CD14-positive monocyte (primary cell): ENCODE results near the gene ATXN1. TPM values are rescaled to one million over a fixed set of nuclear protein-coding genes. Genes with fewer than 3 reads are reported as not detected.

Source experiments
- DNase-seq, 3 donors: peaks; one replicate each; pipeline ENCODE4 v3.0.0-alpha.2; 2011 to 2022
- H2AFZ ChIP-seq: 2 replicates; pipeline ENCODE4 v1.6.0; 2012; ENCODE audit warnings: mild to moderate bottlenecking, low read depth, low read length, inconsistent platforms; ENCODE audit not compliant: insufficient read depth, poor library complexity, severe bottlenecking
- H3K27ac ChIP-seq, 2 donors: 1 replicate in 1 of 2; 2 replicates in 1 of 2; pipeline ENCODE4 v1.5.1; 2012 to 2013; ENCODE audit warnings: low read length in 2 of 2, control low read depth in 1 of 2, inconsistent platforms in 1 of 2, low read depth in 1 of 2, mild to moderate bottlenecking in 1 of 2
- H3K27me3 ChIP-seq, 2 donors: one replicate each; pipeline versions ENCODE4 v1.6.0 to v1.6.1; 2011 to 2013; ENCODE audit warnings: low read length in 2 of 2; ENCODE audit not compliant: control insufficient read depth in 2 of 2, insufficient read depth in 2 of 2
- H3K36me3 ChIP-seq, 2 donors: replicated peaks in 1 of 2; 1 replicate in 1 of 2; 2 replicates in 1 of 2; pipeline versions ENCODE4 v1.5.1 to v1.6.1; 2012 to 2013; ENCODE audit warnings: low read length in 2 of 2, control low read depth in 1 of 2, inconsistent platforms in 1 of 2, mild to moderate bottlenecking in 1 of 2; ENCODE audit not compliant: insufficient read depth in 2 of 2, control insufficient read depth in 1 of 2
- H3K4me1 ChIP-seq, 2 donors: 1 replicate in 1 of 2; 2 replicates in 1 of 2; pipeline versions ENCODE4 v1.5.1 to v1.6.1; 2012 to 2013; ENCODE audit warnings: low read length in 2 of 2, control low read depth in 1 of 2, inconsistent platforms in 1 of 2, mild to moderate bottlenecking in 1 of 2, moderate library complexity in 1 of 2; ENCODE audit not compliant: insufficient read depth in 2 of 2, control insufficient read depth in 1 of 2
- H3K4me2 ChIP-seq: replicated peaks from 2 replicates; pipeline ENCODE3; 2012; ENCODE audit warnings: low read length, moderate library complexity, mild to moderate bottlenecking; ENCODE audit not compliant: poor library complexity, severe bottlenecking; ENCODE audit errors: extremely low read depth
- H3K4me3 ChIP-seq, 3 experiments: fragments of 200-600 bp in 1 of 3; sonication (generic) in 1 of 3; replicated peaks in 1 of 3; 1 replicate in 2 of 3; 2 replicates in 1 of 3; pipeline ENCODE4 v1.5.1; 2011 to 2013; ENCODE audit warnings: low read length in 3 of 3, mild to moderate bottlenecking in 3 of 3, control low read depth in 2 of 3, low read depth in 2 of 3, inconsistent platforms in 1 of 3, moderate library complexity in 1 of 3
- H3K79me2 ChIP-seq: 2 replicates; pipeline ENCODE4 v1.6.0; 2012; ENCODE audit warnings: mild to moderate bottlenecking, control low read depth, inconsistent platforms, low read length, moderate library complexity; ENCODE audit not compliant: insufficient read depth
- H3K9ac ChIP-seq: 2 replicates; pipeline ENCODE4 v1.6.0; 2017; ENCODE audit warnings: low read length, mild to moderate bottlenecking; ENCODE audit not compliant: insufficient read depth, poor library complexity, severe bottlenecking
- H3K9me3 ChIP-seq, 2 donors: replicated peaks in 1 of 2; 1 replicate in 1 of 2; 2 replicates in 1 of 2; pipeline versions ENCODE4 v1.5.1 to v1.6.1; 2012 to 2013; ENCODE audit warnings: low read length in 2 of 2, control low read depth in 1 of 2; ENCODE audit not compliant: control insufficient read depth in 1 of 2, insufficient read depth in 1 of 2
- H4K20me1 ChIP-seq: 2 replicates; pipeline ENCODE4 v1.6.0; 2012; ENCODE audit warnings: mild to moderate bottlenecking, low read length, control low read depth, moderate library complexity; ENCODE audit not compliant: insufficient read depth
- H3K27ac Mint-ChIP-seq, 7 donors: one replicate each; pipeline ENCODE4 v1.8.0; 2020; ENCODE audit warnings: mild to moderate bottlenecking in 7 of 7, mixed read lengths in 7 of 7, moderate library complexity in 6 of 7, inconsistent platforms in 2 of 7
- H3K27me3 Mint-ChIP-seq, 3 donors: one replicate each; pipeline ENCODE4 v1.8.0; 2021 to 2022; ENCODE audit warnings: low read depth in 3 of 3, mild to moderate bottlenecking in 3 of 3, mixed read lengths in 3 of 3, moderate library complexity in 3 of 3, inconsistent platforms in 1 of 3
- H3K36me3 Mint-ChIP-seq, 2 donors: one replicate each; pipeline ENCODE4 v1.8.0; 2020; ENCODE audit warnings: mixed read lengths in 2 of 2, inconsistent platforms in 1 of 2, mild to moderate bottlenecking in 1 of 2
- H3K4me1 Mint-ChIP-seq: one replicate; pipeline ENCODE4 v1.8.0; 2020; ENCODE audit warnings: mild to moderate bottlenecking, mixed read lengths
- H3K4me3 Mint-ChIP-seq, 2 donors: one replicate each; pipeline ENCODE4 v1.8.0; 2020; ENCODE audit warnings: mild to moderate bottlenecking in 2 of 2, mixed read lengths in 2 of 2, moderate library complexity in 1 of 2
- H3K9me3 Mint-ChIP-seq, 7 donors: one replicate each; pipeline ENCODE4 v1.8.0; 2020 to 2022; ENCODE audit warnings: mixed read lengths in 7 of 7, mild to moderate bottlenecking in 6 of 7, moderate library complexity in 6 of 7, inconsistent platforms in 2 of 7
- CTCF ChIP-seq: fragments of 200-600 bp; IDR thresholded peaks from one replicate; pipeline ENCODE4 v1.8.0; 2022; ENCODE audit warnings: antibody characterized with exemption, mild to moderate bottlenecking
- WGBS: methylation state at CpG from one replicate; pipeline ENCODE4 v1.1.5; 2013; ENCODE audit warnings: missing lambda C conversion rate; ENCODE audit not compliant: insufficient coverage; 5-methylcytosine and 5-hydroxymethylcytosine counted together
- intact Hi-C, 2 donors: fragments of 100-400 bp; cut with micrococcal nuclease; formaldehyde crosslinking; loops; one replicate each; pipeline versions ENCODE4 v1.15.0 to v1.15.1; 2023
- polyA plus RNA-seq, 3 donors: library from polyadenylated mRNA; depleted of rRNA in 1 of 3; unstranded in 2 of 3; stranded (reverse) in 1 of 3; fragments of 300-500 nt in 2 of 3; fragments of >200 nt in 1 of 3; fragmentation: Illumina TruSeq in 2 of 3; gene quantifications; 1 replicate in 2 of 3; 2 replicates in 1 of 3; pipeline ENCODE4 v1.2.3, GENCODE V29; 2012 to 2021

The ATXN1 gene
- polyA plus RNA-seq, 3 donors: 8.8 to 19.1 (median 10.9) TPM

- Histone ChIP-seq H3K4me3 (no peak overlapping the region), H3K27me3 (no peaks in the 10 kb centered on the region), H2AFZ (no peak overlapping the region), H4K20me1 (peaks cover 3% of the 10 kb centered on the region), H3K4me1 (no peaks in the 10 kb centered on the region), H3K36me3 (peaks cover 0 to 62% of the 10 kb centered on the region in 2 donors), H3K4me2 (no peak overlapping the region), H3K79me2 (no peaks in the 10 kb centered on the region), H3K9me3 (no peaks in the 10 kb centered on the region), H3K27ac (no peak overlapping the region), H3K9ac (no peak overlapping the region)
- no peaks in the 10 kb centered on the region for H3K9me3 Mint-ChIP-seq
- intact Hi-C loops: no loop called here
- DNase-seq: no peak
- H3K27ac Mint-ChIP-seq: peak overlapping the region in 1 of 7 donors; percentile 43
- H3K4me1 Mint-ChIP-seq: peaks cover 2% of the 10 kb centered on the region
- H3K36me3 Mint-ChIP-seq: peaks cover 43 to 52% of the 10 kb centered on the region in 2 donors
- TF ChIP-seq CTCF: no peak
- peaks cover 0 to 2% (median under 1%) of the 10 kb centered on the region in 3 donors for H3K27me3 Mint-ChIP-seq
- no CpG with 5 or more reads among the region's 2 CpGs for WGBS
- H3K4me3 Mint-ChIP-seq: no peak overlapping the region
Measured at GRCh38 chr6:16548121-16548520, 213.1 kb downstream of the ATXN1 start.

- no peaks in the 10 kb centered on the region for H3K27me3 ChIP-seq
- H3K9me3 Mint-ChIP-seq: no peaks in the 10 kb centered on the region
Measured at GRCh38 chr6:16547587-16547986, 213.7 kb downstream of the ATXN1 start.

More at GRCh38 chr6:16547587-16547986, 213.7 kb downstream of the ATXN1 start:
- Histone ChIP-seq H3K27ac (no peak overlapping the region), H3K79me2 (no peaks in the 10 kb centered on the region), H4K20me1 (peaks cover 3% of the 10 kb centered on the region), H2AFZ (no peak overlapping the region), H3K4me2 (no peak overlapping the region), H3K9me3 (no peaks in the 10 kb centered on the region), H3K4me3 (no peak overlapping the region), H3K9ac (no peak overlapping the region), H3K36me3 (peaks cover 3 to 57% of the 10 kb centered on the region in 2 donors), H3K4me1 (no peaks in the 10 kb centered on the region)
- DNase-seq: no peak
- 90% methylated on average over 3 of the region's 4 CpGs for WGBS
- Mint-ChIP-seq H3K4me3 (no peak overlapping the region), H3K27me3 (peaks cover 0 to 2% (median 0%) of the 10 kb centered on the region in 3 donors), H3K36me3 (peaks cover 38 to 48% of the 10 kb centered on the region in 2 donors), H3K4me1 (peaks cover 2% of the 10 kb centered on the region), H3K27ac (no peak overlapping the region)
- intact Hi-C loops: no loop called here
- no peak for TF ChIP-seq CTCF
